Measurements from ENCODE around the gene KSR2.

The KSR2 gene

DNA sequence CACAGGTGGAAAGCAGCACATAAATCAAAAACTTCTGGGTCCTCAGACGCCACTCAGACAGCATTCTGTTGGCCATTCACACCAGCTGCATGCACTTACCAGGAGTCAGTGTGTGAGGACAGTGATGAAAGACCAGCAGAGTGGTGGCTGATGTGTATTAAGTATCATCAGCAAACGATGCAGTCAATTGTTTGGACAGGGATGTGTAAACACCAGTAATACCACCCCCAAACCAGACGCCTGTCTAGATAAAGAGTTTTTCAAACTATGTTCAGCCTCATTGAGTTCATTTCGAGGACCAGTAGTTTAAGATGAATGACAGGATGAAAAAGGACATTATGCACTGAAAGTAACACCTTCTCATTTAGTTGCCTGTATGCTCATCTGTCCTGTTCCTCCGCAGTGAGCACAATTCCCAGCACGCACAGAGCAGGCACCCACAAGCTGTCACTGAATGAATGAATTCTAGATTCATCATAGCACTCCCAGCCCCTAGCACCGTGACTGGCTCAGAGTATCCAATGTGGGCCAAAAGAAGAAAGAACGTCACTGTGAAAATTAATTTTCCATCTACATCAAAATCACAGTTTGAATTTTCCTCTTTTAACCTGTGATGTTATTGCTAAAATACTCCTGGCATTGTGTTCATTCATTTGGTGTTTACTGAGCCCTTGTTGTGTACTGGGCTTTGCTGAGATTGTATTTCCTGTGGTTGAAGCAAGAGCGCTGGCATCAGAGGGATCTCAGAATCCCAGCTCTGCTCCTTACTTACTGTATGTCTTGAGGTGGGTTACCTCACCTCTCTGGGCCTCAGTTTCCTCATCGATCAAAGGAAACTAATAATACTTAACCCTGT lies 482.6 kb downstream of the KSR2 start:
- Histone ChIP-seq H3K4me1 (ENCODE audit: low read length) (no peaks in the 10 kb centered on the region), H3K27ac (ENCODE audit: low read length) (no peak overlapping the region), H3K79me2 (ENCODE audit: low read length) (no peaks in the 10 kb centered on the region), H3K4me3 (ENCODE audit: low read length) (no peak overlapping the region), H3K27me3 (ENCODE audit: low read depth, low read length) (peaks cover 5% of the 10 kb centered on the region; the same call in 1 of the 2 replicates), H3K36me3 (replicated peaks; ENCODE audit: low read depth, low read length) (no peaks in the 10 kb centered on the region), H3K4me2 (ENCODE audit: low read length) (no peak overlapping the region), H2AFZ (ENCODE audit: low read depth, low read length) (no peak overlapping the region), H3K9me3 (ENCODE audit: insufficient read depth, low read length) (no peaks in the 10 kb centered on the region), H4K20me1 (ENCODE audit: insufficient read depth, low read length) (no peaks in the 10 kb centered on the region), H3K9ac (ENCODE audit: low read length) (no peak overlapping the region)
- no peak for TF ChIP-seq EZH2phosphoT487 (IDR thresholded peaks at IDR 0.05; ENCODE audit: low read depth)
- TF ChIP-seq, protein P1, sequence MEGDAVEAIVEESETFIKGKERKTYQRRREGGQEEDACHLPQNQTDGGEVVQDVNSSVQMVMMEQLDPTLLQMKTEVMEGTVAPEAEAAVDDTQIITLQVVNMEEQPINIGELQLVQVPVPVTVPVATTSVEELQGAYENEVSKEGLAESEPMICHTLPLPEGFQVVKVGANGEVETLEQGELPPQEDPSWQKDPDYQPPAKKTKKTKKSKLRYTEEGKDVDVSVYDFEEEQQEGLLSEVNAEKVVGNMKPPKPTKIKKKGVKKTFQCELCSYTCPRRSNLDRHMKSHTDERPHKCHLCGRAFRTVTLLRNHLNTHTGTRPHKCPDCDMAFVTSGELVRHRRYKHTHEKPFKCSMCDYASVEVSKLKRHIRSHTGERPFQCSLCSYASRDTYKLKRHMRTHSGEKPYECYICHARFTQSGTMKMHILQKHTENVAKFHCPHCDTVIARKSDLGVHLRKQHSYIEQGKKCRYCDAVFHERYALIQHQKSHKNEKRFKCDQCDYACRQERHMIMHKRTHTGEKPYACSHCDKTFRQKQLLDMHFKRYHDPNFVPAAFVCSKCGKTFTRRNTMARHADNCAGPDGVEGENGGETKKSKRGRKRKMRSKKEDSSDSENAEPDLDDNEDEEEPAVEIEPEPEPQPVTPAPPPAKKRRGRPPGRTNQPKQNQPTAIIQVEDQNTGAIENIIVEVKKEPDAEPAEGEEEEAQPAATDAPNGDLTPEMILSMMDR (IDR thresholded peaks at IDR 0.05; ENCODE audit: low read depth, low read length): no peak

DNA sequence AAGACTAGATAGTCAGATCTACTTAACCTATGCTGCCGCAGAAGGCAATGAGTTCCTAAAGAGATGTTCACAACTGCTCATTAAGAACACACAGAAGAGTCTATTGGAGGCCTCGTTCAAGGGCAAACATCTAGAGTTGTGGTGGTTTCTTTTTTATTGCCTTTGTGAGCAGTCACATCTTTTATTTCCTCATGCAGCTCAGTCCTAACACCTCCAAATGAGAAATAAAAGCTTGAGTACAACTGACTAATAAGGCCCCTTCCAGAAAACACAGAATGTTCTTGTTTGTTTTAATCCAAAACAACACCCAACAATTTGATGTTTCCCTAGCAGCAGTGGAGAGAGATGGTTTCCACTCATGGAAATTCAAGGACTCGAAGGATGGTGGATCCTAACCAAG lies 483.9 kb downstream of the KSR2 start:
- Histone ChIP-seq H3K9me3 (ENCODE audit: insufficient read depth, low read length) (no peaks in the 10 kb centered on the region), H3K4me2 (ENCODE audit: low read length) (no peak overlapping the region), H3K79me2 (ENCODE audit: low read length) (no peaks in the 10 kb centered on the region), H3K36me3 (replicated peaks; ENCODE audit: low read depth, low read length) (no peaks in the 10 kb centered on the region), H2AFZ (ENCODE audit: low read depth, low read length) (no peak overlapping the region), H3K4me3 (ENCODE audit: low read length) (no peak overlapping the region), H4K20me1 (ENCODE audit: insufficient read depth, low read length) (no peaks in the 10 kb centered on the region), H3K27me3 (ENCODE audit: low read depth, low read length) (peaks cover 1% of the 10 kb centered on the region; the same call in 1 of the 2 replicates), H3K9ac (ENCODE audit: low read length) (no peak overlapping the region), H3K4me1 (ENCODE audit: low read length) (no peaks in the 10 kb centered on the region), H3K27ac (ENCODE audit: low read length) (no peak overlapping the region)
- TF ChIP-seq, protein P1 (IDR thresholded peaks at IDR 0.05; ENCODE audit: low read depth, low read length): no peak
- TF ChIP-seq EZH2phosphoT487 (IDR thresholded peaks at IDR 0.05; ENCODE audit: low read depth): no peak

DNA sequence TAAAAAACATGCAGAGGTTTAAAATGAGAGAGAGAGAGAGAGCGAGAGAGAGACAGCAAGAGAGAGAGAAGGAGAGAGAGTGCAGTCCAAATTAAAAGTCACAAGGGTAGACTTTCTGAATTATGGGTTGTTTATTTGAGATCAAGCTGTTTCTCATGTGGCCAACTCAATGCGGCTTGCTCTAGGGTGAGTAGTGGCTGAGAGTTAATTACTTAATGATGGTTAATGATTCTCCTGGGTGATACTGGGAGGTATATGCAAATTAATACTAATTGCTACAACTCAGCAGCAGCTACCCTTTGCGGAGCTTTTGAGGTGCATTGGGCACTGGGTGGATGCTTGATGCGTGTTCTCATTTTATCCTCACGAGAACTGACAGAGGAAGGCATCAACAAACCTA lies 485.3 kb downstream of the KSR2 start:
- Histone ChIP-seq H3K79me2 (ENCODE audit: low read length) (no peaks in the 10 kb centered on the region), H3K4me1 (ENCODE audit: low read length) (no peaks in the 10 kb centered on the region), H3K36me3 (replicated peaks; ENCODE audit: low read depth, low read length) (no peaks in the 10 kb centered on the region), H4K20me1 (ENCODE audit: insufficient read depth, low read length) (no peaks in the 10 kb centered on the region), H3K4me3 (ENCODE audit: low read length) (no peak overlapping the region), H3K9me3 (ENCODE audit: insufficient read depth, low read length) (no peaks in the 10 kb centered on the region), H3K9ac (ENCODE audit: low read length) (no peak overlapping the region), H3K27me3 (ENCODE audit: low read depth, low read length) (peaks cover 3% of the 10 kb centered on the region; the same call in 1 of the 2 replicates), H3K27ac (ENCODE audit: low read length) (no peak overlapping the region), H2AFZ (ENCODE audit: low read depth, low read length) (no peak overlapping the region), H3K4me2 (ENCODE audit: low read length) (no peak overlapping the region)
- TF ChIP-seq, protein P1 (IDR thresholded peaks at IDR 0.05; ENCODE audit: low read depth, low read length): no peak
- no peak for TF ChIP-seq EZH2phosphoT487 (IDR thresholded peaks at IDR 0.05; ENCODE audit: low read depth)

DNA sequence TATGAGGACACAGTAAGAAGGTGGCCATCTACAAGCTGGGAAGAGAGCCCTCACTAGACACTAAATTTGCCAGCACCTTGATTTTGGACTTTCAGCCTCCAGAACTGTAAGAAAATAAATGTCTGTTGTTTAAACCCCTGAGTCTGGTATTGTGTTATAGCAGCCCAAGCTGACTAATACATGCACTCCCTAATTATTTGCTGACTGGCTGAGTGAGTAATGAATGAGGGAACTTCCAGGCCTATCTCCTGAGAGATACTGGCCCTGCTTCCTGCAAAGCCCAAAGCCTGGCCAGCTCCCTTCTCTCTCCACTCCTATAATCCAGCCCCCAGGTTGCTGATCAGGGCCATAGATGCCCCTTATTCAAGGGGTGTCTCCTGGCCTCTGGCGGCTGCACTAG lies 487.3 kb downstream of the KSR2 start:
- Histone ChIP-seq H2AFZ (ENCODE audit: low read depth, low read length) (no peak overlapping the region), H3K4me3 (ENCODE audit: low read length) (no peak overlapping the region), H3K9me3 (ENCODE audit: insufficient read depth, low read length) (no peaks in the 10 kb centered on the region), H3K27ac (ENCODE audit: low read length) (no peak overlapping the region), H3K36me3 (replicated peaks; ENCODE audit: low read depth, low read length) (no peaks in the 10 kb centered on the region), H3K27me3 (ENCODE audit: low read depth, low read length) (peaks cover 3% of the 10 kb centered on the region; the same call in 1 of the 2 replicates), H3K4me2 (ENCODE audit: low read length) (no peak overlapping the region), H3K9ac (ENCODE audit: low read length) (no peak overlapping the region), H4K20me1 (ENCODE audit: insufficient read depth, low read length) (no peaks in the 10 kb centered on the region), H3K79me2 (ENCODE audit: low read length) (no peaks in the 10 kb centered on the region), H3K4me1 (ENCODE audit: low read length) (no peaks in the 10 kb centered on the region)
- TF ChIP-seq, protein P1 (IDR thresholded peaks at IDR 0.05; ENCODE audit: low read depth, low read length): no peak
- TF ChIP-seq EZH2phosphoT487 (IDR thresholded peaks at IDR 0.05; ENCODE audit: low read depth): no peak

Measured in OCI-LY3 (cell line).